Mammary epithelial cell (primary cell): ENCODE data around the gene KRTAP10-6.

ENCODE experiments used
- EZH2 ChIP-seq: IDR thresholded peaks from 2 replicates; pipeline ENCODE4 v1.6.1; 2012; ENCODE audit warnings: low read length, inconsistent platforms, borderline replicate concordance
- TF ChIP-seq, protein P1 (sequence below), 2 donors: IDR thresholded peaks in 1 of 2; conservative IDR thresholded peaks in 1 of 2; 2 replicates each; pipeline ENCODE4 v1.5.1; 2011 to 2012; ENCODE audit warnings: inconsistent platforms in 2 of 2, low read length in 2 of 2, mild to moderate bottlenecking in 2 of 2, control low read depth in 1 of 2, low read depth in 1 of 2; ENCODE audit not compliant: insufficient read depth in 1 of 2; ENCODE audit errors: extremely low read depth in 1 of 2

GRCh38 chr21:44593598-44594405 is 1.5 kb upstream of the KRTAP10-6 start:
- TF ChIP-seq, protein P1, sequence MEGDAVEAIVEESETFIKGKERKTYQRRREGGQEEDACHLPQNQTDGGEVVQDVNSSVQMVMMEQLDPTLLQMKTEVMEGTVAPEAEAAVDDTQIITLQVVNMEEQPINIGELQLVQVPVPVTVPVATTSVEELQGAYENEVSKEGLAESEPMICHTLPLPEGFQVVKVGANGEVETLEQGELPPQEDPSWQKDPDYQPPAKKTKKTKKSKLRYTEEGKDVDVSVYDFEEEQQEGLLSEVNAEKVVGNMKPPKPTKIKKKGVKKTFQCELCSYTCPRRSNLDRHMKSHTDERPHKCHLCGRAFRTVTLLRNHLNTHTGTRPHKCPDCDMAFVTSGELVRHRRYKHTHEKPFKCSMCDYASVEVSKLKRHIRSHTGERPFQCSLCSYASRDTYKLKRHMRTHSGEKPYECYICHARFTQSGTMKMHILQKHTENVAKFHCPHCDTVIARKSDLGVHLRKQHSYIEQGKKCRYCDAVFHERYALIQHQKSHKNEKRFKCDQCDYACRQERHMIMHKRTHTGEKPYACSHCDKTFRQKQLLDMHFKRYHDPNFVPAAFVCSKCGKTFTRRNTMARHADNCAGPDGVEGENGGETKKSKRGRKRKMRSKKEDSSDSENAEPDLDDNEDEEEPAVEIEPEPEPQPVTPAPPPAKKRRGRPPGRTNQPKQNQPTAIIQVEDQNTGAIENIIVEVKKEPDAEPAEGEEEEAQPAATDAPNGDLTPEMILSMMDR (conservative IDR thresholded peaks at IDR 0.05 in 1 of 2, IDR thresholded peaks at IDR 0.05 in 1 of 2; ENCODE audit: extremely low read depth in 1 of 2, insufficient read depth in 1 of 2, low read depth in 1 of 2, low read length in 2 of 2): no peak
- TF ChIP-seq EZH2: no peak
